EH (cell line): Measurements from ENCODE around the gene GTF2F2.
A peak's percentile ranks its signal among the peaks of the same experiment; 100 is the strongest.

Experiments
- DNase-seq: peaks from one replicate; pipeline ENCODE4 v3.0.0-alpha.2; 2015; ENCODE audit warnings: low read depth

Gene GTF2F2

GRCh38 chr13:45303026-45303425 is 182.7 kb downstream of the GTF2F2 start:
- no peak for DNase-seq

- no peak for DNase-seq
These were observed 183.6 kb downstream of the GTF2F2 start for GRCh38 chr13:45303866-45304265.

- no peak for DNase-seq
These were observed 184.8 kb downstream of the GTF2F2 start for GRCh38 chr13:45305079-45305478.

- DNase-seq = no peak
These were observed 186.7 kb downstream of the GTF2F2 start for GRCh38 chr13:45306966-45307365.

- peak; percentile 18 for DNase-seq
These were observed 190.2 kb downstream of the GTF2F2 start for GRCh38 chr13:45310341-45311131.

GRCh38 chr13:45314822-45315221 is 194.5 kb downstream of the GTF2F2 start:
- no peak for DNase-seq

GRCh38 chr13:45315520-45316167 is 195.3 kb downstream of the GTF2F2 start:
- DNase-seq = no peak

DNA sequence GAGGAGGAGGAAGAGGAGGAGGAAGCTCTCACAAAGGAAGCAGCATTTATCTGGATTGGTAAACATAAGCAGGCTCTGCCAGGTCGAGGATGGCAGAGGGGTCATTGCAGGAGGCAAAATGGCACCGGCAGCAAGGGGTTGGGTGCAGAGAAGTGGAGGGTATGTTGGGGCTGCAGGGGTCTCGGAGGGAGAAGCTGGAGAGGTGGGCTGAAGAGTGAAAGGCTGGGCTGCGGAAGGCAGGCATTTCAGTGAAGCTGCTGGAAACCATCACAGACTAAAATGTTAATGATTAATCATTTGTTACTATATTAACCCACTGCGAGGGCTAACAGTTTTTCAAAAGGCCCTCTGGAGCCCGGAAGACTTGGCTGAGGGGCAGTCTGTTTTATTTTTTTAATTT is 196.0 kb downstream of the GTF2F2 start:
- no peak for DNase-seq

DNA sequence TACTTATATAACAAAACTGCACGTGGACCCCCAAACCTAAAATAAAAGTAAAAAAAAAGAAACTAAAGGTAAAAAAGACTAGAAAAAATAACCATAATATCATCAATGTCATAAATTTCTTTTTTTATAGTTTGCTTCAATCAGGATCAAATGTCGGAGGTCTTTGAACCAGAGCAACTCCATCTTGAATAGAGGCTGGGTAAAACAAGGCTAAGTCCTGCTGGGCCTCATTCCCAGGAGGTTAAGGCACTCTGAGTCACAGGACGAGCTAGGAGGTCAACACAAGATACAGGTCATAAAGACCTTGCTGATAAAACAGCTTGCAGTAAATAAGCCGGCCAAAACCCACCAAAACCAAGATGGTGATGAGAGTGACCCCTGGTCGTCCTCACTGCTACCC is 196.7 kb downstream of the GTF2F2 start:
- no peak for DNase-seq

DNA sequence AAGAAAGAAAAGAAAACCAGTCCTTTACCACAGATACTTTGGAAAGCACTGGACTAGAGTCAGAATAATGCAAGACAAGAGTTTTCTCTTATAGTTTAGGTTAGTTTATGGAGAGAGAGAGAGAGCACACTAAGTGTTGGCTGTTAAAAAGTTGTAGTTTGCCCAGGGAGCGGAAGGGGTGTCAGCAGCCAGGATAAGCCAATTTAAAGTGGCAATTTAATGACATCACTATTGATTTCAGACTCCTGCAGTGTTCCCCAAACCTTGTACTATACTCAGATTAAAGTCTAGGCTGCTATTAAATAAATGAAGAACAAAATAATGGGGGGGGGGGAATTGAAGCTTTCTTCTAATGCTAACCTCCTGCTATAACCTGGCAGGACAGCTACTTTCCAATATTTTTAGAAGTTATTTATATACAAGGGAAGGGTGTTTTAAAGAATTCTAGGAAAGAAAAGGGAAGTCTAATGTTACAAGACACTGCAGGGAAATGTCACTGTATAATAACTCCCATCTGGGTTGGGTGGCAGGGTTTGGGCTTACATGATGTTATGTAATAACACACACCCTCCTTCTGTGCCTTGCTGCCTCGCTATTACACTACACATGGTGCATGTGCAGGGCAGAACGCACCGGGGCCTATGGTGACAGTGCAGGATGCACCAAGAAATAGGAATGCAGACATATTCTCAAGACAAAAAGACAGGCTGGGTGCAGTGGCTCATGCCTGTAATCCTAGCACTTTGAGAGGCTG is 200.7 kb downstream of the GTF2F2 start:
- DNase-seq = no peak

- peak; percentile 93 for DNase-seq
These were observed 205.5 kb downstream of the GTF2F2 start for GRCh38 chr13:45325806-45326205.

DNA sequence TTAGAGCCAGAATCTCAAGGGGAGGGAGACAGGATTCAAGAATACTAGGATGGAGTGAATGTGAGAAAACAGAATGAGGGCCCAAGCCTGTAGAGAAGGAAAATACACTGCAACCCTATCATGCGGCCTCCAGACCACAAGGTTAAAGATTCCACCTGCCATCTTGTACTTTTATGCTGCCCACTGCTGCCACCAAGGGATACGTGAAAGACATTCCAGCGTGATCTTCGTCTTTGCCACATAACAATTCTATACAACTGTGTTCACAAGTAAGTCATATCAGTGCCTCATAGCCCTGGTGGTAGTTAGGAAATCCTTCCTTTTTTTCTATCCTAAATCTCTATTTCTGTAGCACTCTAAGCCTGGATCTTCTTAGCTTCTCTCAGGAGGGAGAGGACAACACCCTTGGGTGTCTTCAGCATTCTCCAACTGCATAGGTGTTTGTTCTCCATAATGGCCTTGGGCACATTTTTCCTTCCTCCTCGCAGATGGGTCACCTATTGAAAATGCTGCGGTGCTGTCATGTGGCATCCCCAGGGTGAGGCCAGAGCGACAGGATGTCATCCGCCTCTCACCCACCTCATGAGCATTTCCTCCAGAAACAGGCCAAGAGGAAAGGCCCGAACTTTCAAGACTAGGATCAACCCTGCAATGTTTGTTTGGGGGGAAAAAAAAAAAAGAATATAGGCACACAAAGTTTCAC is 207.1 kb downstream of the GTF2F2 start:
- no peak for DNase-seq

DNA sequence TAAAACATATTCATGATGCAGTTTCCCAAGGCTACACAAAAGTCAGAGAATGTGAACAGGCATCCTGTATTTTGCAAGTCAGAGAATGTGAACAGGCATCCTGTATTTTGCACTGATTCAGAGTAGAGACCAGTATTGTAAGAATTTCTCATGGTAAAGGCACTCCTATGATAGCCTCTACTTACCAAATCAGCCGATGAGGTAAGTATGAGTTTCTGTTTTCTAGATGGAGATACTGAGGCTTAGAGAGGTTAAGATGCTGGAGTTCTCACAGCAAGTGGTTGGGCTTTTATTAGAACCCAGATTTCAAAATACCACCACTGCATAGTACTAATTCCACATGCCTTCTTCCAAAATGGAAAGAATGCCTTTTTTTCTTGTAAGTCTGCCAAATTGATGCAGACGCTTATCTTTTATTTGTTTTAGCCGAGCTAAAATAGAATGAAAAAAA is 208.4 kb downstream of the GTF2F2 start:
- DNase-seq = peak; percentile 96

- DNase-seq = peak; percentile 19
These were observed 210.9 kb downstream of the GTF2F2 start for GRCh38 chr13:45331123-45331619.

DNA sequence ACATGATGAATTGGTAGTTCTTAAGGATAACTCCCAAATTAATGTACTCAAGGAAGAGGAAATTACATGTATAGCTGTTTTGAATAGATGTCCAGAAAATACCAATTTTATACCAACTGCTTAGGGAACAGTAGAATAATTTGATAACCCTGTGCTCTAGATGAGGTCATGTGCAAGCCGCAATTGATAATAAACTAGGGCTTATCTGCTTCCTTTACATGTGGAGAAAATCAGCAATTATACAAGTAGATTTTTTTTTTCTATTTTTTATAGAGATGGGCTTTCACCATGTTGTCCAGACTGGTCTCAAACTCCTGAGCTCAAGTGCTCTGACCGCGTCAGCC is 211.4 kb downstream of the GTF2F2 start:
- DNase-seq = no peak

GRCh38 chr13:45332036-45332830 is 211.9 kb downstream of the GTF2F2 start:
- DNase-seq = peak; percentile 97

DNA sequence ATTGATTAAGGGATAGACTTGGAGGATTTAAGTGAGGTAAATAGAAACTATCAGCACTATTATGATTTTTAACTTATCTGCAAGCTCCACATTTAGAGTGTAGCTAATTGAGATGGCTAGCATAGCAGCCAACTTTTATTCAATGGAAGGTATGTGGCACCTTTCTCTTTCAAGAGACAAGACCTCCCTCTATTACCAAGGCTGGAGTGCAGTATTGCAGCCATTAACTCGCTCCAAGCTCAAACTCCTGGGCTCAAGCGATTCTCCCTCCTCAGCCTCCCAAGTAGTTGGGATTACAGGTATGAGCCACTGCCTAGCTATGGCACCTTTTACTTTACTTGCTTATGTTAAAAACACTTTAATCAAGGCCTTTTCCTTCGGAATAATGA is 212.5 kb downstream of the GTF2F2 start:
- DNase-seq = no peak

GRCh38 chr13:45333251-45333976 is 213.1 kb downstream of the GTF2F2 start:
- no peak for DNase-seq
